Measurements from ENCODE around the gene INHA.

Gene INHA

GRCh38 chr2:219537657-219538488 is 34.2 kb upstream of the INHA start:
- ATAC-seq (no peak), DNase-seq (no peak)
- Mint-ChIP-seq H3K27ac (no peak overlapping the region), H3K4me1 (peaks cover 15% of the 10 kb centered on the region), H3K27me3 (no peaks in the 10 kb centered on the region), H3K9me3 (no peaks in the 10 kb centered on the region), H3K4me3 (no peak overlapping the region)

GRCh38 chr2:219538504-219538951 is 33.6 kb upstream of the INHA start:
- Mint-ChIP-seq H3K4me3 (no peak overlapping the region), H3K27me3 (no peaks in the 10 kb centered on the region), H3K27ac (no peak overlapping the region), H3K4me1 (peaks cover 15% of the 10 kb centered on the region), H3K9me3 (no peaks in the 10 kb centered on the region)
- DNase-seq (no peak), ATAC-seq (no peak)

- Mint-ChIP-seq H3K27me3 (peaks cover 2% of the 10 kb centered on the region), H3K9me3 (no peaks in the 10 kb centered on the region), H3K4me3 (no peak overlapping the region), H3K4me1 (peaks cover 16% of the 10 kb centered on the region), H3K27ac (no peak overlapping the region)
- DNase-seq (no peak), ATAC-seq (no peak)
Observed at GRCh38 chr2:219538956-219539788, 32.9 kb upstream of the INHA start.

DNA sequence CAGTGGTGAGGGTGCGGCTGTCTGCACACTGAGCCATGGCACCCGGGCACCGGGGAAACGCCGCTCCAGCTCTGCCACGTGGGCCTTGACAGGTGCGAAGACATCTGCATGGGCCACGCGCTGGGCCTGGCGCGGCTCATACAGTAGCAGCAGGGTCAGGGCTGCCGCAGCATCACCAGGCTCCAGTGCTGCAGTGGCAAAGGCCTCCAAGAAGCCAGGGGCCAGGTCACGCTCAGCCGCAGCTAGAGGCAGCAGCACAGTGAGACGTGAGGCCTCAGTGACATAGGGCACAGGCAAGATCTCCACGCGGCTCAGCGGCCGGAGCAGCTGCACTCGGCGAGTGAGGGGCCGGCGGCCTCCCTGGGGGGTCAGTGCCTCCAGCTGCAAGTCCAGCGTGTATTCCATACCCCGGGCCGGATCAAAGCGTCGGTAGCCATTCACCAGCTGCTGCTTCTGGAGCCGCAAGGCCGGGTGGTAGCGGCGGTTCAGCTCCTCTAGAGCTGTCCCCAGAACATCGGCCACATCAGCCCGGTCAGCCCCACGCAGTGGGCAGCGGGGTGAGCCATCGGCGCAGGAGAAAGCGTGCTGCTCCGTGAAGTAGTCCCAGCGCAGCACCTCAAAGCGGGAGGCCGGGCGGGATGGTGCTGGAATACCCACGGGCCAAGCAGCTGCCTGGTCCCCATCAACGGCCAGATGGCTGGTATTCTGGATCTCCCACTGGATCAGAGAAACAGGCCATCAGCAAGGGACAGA is 32.0 kb upstream of the INHA start:
- H3K4me3 Mint-ChIP-seq = no peak overlapping the region
- H3K27me3 Mint-ChIP-seq = peaks cover 11% of the 10 kb centered on the region
- peaks cover 25% of the 10 kb centered on the region for H3K4me1 Mint-ChIP-seq
- DNase-seq (no peak), ATAC-seq (no peak)
- no peaks in the 10 kb centered on the region for H3K9me3 Mint-ChIP-seq
- no peak overlapping the region for H3K27ac Mint-ChIP-seq

- ATAC-seq (no peak), DNase-seq (no peak)
- Mint-ChIP-seq H3K27me3 (peaks cover 15% of the 10 kb centered on the region), H3K27ac (no peak overlapping the region), H3K4me1 (peaks cover 25% of the 10 kb centered on the region), H3K9me3 (no peaks in the 10 kb centered on the region), H3K4me3 (no peak overlapping the region)
Observed at GRCh38 chr2:219540784-219541504, 31.2 kb upstream of the INHA start.

DNA sequence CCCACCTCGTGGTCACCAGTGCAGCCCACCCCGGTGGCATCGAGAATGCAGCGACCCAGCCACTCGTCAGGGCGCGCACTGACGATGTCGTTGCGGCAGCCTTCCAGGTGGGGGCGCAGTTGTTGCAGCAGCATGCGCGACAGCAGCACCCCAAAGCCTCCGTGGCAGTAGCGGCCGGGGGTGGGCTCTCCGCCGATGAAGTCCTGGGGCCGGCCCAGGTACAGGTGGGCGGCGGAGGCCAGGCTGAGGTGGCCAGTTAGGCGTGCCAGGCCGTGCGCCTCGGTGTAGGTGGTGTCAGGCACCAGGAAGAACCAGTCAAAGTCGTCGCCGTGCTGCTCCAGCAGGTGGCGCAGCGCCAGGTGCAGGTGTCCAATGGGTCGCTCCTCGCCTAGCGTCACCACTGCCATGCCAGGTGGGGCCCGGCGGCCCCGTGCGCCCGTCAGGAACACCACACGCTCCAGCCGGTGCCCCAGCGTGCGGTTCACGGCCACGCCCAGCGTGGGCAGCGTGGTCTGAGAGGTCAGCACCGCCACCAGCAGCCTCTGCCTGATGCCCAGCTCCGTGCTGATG is 30.4 kb upstream of the INHA start:
- H3K27ac Mint-ChIP-seq = no peak overlapping the region
- no peaks in the 10 kb centered on the region for H3K9me3 Mint-ChIP-seq
- H3K27me3 Mint-ChIP-seq = peaks cover 21% of the 10 kb centered on the region

DNA sequence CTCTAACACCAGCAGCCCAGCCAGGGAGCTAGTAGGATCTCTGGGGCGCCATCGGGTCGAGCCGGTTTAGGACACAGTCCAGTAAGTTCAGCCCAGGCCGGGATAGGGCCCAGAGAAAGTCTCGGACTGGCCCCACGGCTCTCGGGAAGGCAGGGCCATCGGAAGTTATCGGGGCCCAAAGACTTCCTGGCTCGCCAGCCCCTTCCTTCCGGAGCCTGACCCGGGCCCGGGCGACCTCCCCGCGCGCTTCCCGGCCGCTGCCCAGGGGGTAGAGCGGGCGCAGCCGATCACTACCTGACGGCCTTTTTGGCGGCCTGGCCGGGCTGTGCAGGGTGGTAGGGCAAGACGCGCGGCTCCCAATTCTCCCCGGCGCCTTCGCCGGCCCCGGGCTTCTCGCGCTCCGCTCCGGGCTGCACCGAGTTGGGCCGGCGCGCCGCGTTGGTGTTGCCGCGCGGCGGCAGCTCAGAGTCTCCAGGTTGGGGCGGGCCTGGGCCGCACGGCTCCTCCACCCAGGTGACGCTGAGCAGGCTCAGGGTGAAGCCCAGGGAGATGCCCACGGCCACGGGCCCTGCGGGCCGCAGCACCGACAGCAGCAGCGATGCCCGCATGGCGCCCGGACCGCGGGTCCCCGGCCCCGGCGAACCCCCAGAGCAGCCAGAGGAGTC is 29.0 kb upstream of the INHA start:
- ATAC-seq (peak; percentile 70), DNase-seq (no peak)
- Mint-ChIP-seq H3K4me3 (peak overlapping the region; percentile 89 to 93), H3K27ac (peak overlapping the region; percentile 67 to 77), H3K27me3 (peaks cover 23% of the 10 kb centered on the region), H3K9me3 (no peaks in the 10 kb centered on the region), H3K4me1 (peaks cover 25% of the 10 kb centered on the region)

More for the DNA sequence above, 30.4 kb upstream of the INHA start:
- Mint-ChIP-seq H3K4me1 (peaks cover 25% of the 10 kb centered on the region), H3K4me3 (peak overlapping the region; percentile 89 to 93)
- ATAC-seq (peak; percentile 58), DNase-seq (peak; percentile 91 to 93)

- Mint-ChIP-seq H3K27ac (peak within 1 kb of the TSS; percentile 67 to 77), H3K9me3 (no peaks in the 10 kb centered on the region), H3K27me3 (peaks cover 30% of the 10 kb centered on the region), H3K4me1 (peaks cover 25% of the 10 kb centered on the region), H3K4me3 (peak within 1 kb of the TSS; percentile 89 to 93)
- DNase-seq (peak; percentile 94 to 98), ATAC-seq (peak; percentile 82)
Observed at GRCh38 chr2:219543596-219544358, 28.3 kb upstream of the INHA start, which contains the start of the genes CHPF and TMEM198. TSS of gene CHPF (minus strand) at chr2:219543809. CDS start at chr2:219543538, 271 bp downstream. TSS of gene TMEM198 (plus strand) at chr2:219544028. CDS start at chr2:219544728, 700 bp downstream.

DNA sequence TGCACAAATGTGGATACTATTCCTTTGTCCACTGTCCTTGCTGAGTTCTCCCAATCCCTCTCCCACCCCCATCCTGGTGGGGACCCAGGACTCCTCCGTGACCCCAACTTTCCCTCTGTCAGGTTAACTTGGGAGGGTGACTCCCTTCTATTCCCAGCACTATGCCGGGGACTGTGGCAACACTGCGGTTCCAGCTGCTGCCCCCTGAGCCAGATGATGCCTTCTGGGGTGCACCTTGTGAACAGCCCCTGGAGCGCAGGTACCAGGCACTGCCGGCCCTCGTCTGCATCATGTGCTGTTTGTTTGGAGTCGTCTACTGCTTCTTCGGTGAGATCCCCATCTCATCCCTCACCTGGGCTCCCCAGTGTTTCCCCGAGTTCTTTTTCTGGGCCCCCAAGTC is 27.5 kb upstream of the INHA start:
- H3K27me3 Mint-ChIP-seq = peaks cover 35% of the 10 kb centered on the region
- peak overlapping the region; percentile 79 to 93 for H3K4me3 Mint-ChIP-seq
- no peak for ATAC-seq
- H3K4me1 Mint-ChIP-seq = peaks cover 25% of the 10 kb centered on the region
- no peak overlapping the region for H3K27ac Mint-ChIP-seq
- H3K9me3 Mint-ChIP-seq = no peaks in the 10 kb centered on the region
- DNase-seq = no peak

GRCh38 chr2:219545295-219545942 is 26.7 kb upstream of the INHA start:
- no peak overlapping the region for H3K4me3 Mint-ChIP-seq
- no peak for ATAC-seq
- no peak overlapping the region for H3K27ac Mint-ChIP-seq

DNA sequence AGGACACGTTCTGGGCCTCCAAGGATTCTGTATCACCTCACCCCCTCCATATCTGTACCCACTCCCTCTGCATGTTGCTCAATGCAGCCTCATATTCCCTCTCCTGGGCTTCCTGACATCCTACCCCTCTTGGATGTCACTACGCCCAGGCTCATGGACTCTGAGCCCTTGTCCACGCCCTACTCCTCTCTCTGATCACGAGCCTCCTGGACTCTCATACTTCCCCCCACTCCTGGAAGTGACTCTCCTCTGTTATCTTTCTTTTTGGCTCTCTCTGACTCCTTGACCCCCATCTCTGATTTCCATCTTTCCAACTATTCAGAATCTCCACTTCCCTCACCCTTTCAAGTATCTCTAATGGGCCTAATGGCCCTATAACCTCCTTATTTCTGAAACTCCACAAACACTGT is 26.2 kb upstream of the INHA start:
- peaks cover 44% of the 10 kb centered on the region for H3K27me3 Mint-ChIP-seq
- H3K4me1 Mint-ChIP-seq = peaks cover 28% of the 10 kb centered on the region
- H3K4me3 Mint-ChIP-seq = no peak overlapping the region
- no peak overlapping the region for H3K27ac Mint-ChIP-seq
- ATAC-seq (no peak), DNase-seq (no peak)
- H3K9me3 Mint-ChIP-seq = no peaks in the 10 kb centered on the region

More at GRCh38 chr2:219545295-219545942, 26.7 kb upstream of the INHA start:
- no peaks in the 10 kb centered on the region for H3K9me3 Mint-ChIP-seq
- peaks cover 25% of the 10 kb centered on the region for H3K4me1 Mint-ChIP-seq
- H3K27me3 Mint-ChIP-seq = peaks cover 39% of the 10 kb centered on the region
- no peak for DNase-seq

GRCh38 chr2:219547621-219548020 is 24.5 kb upstream of the INHA start:
- Mint-ChIP-seq H3K9me3 (no peaks in the 10 kb centered on the region), H3K4me1 (peaks cover 26% of the 10 kb centered on the region), H3K4me3 (no peak overlapping the region), H3K27ac (peak overlapping the region in 1 of 2 donors; percentile 46), H3K27me3 (peaks cover 57% of the 10 kb centered on the region)
- no peak for DNase-seq
- no peak for ATAC-seq

DNA sequence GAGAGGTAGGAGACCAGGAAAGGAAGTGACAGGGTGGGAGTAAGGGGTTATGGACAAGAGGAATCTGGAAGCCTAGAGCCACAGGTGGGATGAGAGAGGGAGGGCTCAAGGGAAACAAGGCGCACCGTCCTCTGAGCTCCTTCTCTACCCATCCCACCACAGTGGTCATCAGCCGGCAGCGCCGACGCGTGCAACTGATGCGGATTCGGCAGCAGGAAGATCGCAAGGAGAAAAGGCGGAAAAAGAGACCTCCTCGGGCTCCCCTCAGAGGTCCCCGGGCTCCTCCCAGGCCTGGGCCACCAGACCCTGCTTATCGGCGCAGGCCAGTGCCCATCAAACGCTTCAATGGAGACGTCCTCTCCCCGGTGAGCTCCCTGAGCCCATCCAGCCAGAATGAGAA is 23.1 kb upstream of the INHA start:
- peaks cover 26% of the 10 kb centered on the region for H3K4me1 Mint-ChIP-seq
- H3K27me3 Mint-ChIP-seq = peaks cover 68% of the 10 kb centered on the region
- no peak for ATAC-seq

More for the DNA sequence above, 23.1 kb upstream of the INHA start:
- Mint-ChIP-seq H3K27ac (no peak overlapping the region), H3K4me3 (no peak overlapping the region), H3K9me3 (no peaks in the 10 kb centered on the region)
- no peak for DNase-seq
